Activated CD8-positive, alpha-beta memory T cell treated with anti-CD3 and anti-CD28 coated beads for 4 hours (primary cell): ENCODE data around the gene MARCO.
"Not testable (repeated sequence)": the region's sequence is repeated elsewhere in the genome, so short reads cannot be mapped to it uniquely, and the experiment has no call there.

Experiments used
- DNase-seq, 2 donors: peaks; one replicate each; pipeline ENCODE4 v3.0.0-alpha.2; 2020; ENCODE audit warnings: low read depth in 2 of 2

Gene MARCO

GRCh38 chr2:119005051-119005450 is 63.1 kb downstream of the MARCO start:
- no peak for DNase-seq

- DNase-seq, result no peak
Observed at GRCh38 chr2:119005555-119005954, 63.6 kb downstream of the MARCO start.

GRCh38 chr2:119006441-119006840 is 64.4 kb downstream of the MARCO start:
- DNase-seq, result no peak

- DNase-seq, result no peak
Observed at GRCh38 chr2:119008108-119008507, 66.1 kb downstream of the MARCO start.

GRCh38 chr2:119009110-119009509 is 67.1 kb downstream of the MARCO start:
- DNase-seq, result no peak

GRCh38 chr2:119010336-119010735 is 68.3 kb downstream of the MARCO start:
- DNase-seq, result no peak

GRCh38 chr2:119011162-119011909 is 69.3 kb downstream of the MARCO start:
- no peak for DNase-seq

GRCh38 chr2:119011910-119012209 is 69.9 kb downstream of the MARCO start:
- DNase-seq, result no peak

GRCh38 chr2:119012345-119013301 is 70.6 kb downstream of the MARCO start:
- DNase-seq, result no peak

- no peak for DNase-seq
Observed at GRCh38 chr2:119013671-119014070, 71.7 kb downstream of the MARCO start.

GRCh38 chr2:119015845-119016244 is 73.9 kb downstream of the MARCO start:
- no peak for DNase-seq

- no peak for DNase-seq
Observed at GRCh38 chr2:119019521-119019920, 77.5 kb downstream of the MARCO start.

- no peak for DNase-seq
Observed at GRCh38 chr2:119022678-119023077, 80.7 kb downstream of the MARCO start.

- no peak for DNase-seq
Observed at GRCh38 chr2:119023534-119023933, 81.5 kb downstream of the MARCO start.

GRCh38 chr2:119024152-119024551 is 82.2 kb downstream of the MARCO start:
- no peak for DNase-seq

- DNase-seq, result no peak
Observed at GRCh38 chr2:119024568-119024967, 82.6 kb downstream of the MARCO start.

GRCh38 chr2:119025013-119025412 is 83.0 kb downstream of the MARCO start:
- no peak for DNase-seq

GRCh38 chr2:119025762-119026351 is 83.9 kb downstream of the MARCO start:
- DNase-seq, result no peak

GRCh38 chr2:119026890-119027289 is 84.9 kb downstream of the MARCO start:
- no peak for DNase-seq

GRCh38 chr2:119028327-119029174 is 86.6 kb downstream of the MARCO start:
- no peak for DNase-seq

GRCh38 chr2:119029297-119029696 is 87.3 kb downstream of the MARCO start:
- no peak for DNase-seq

GRCh38 chr2:119037922-119038321 is 95.9 kb downstream of the MARCO start:
- DNase-seq, result not testable (repeated sequence)
